ENCODE measurements around the gene TPM2. TPM values are rescaled to one million over a fixed set of nuclear protein-coding genes. Genes with fewer than 3 reads are reported as not detected.

Gene TPM2
- total and polyA plus RNA-seq, 9 of the 15 experiments (the other 6 are each of a cell fraction or from before 2014, with no cell fraction given): 0.28 to 16.1 (median 4.5) TPM

GRCh38 chr9:35732185-35732799, 42.6 kb upstream of the TPM2 start, which contains the start of the genes CREB3 and TLN1 (continued):
- TF ChIP-seq SMARCC2 (IDR thresholded peaks at IDR 0.05; ENCODE audit: low read depth) (no peak), U2AF1 (optimal IDR thresholded peaks at IDR 0.05; ENCODE audit: low read depth, low read length) (peak; percentile 93), MAZ (CRISPR knock-in tag; conservative IDR thresholded peaks at IDR 0.05 in 1 of 2, IDR thresholded peaks at IDR 0.05 in 1 of 2) (peak; percentile 98 to 99), SAP30 (IDR thresholded peaks at IDR 0.05; ENCODE audit: borderline replicate concordance, insufficient read depth, low read depth, low read length, poor library complexity, severe bottlenecking) (peak; percentile 68), ARID4B (CRISPR knock-in tag; IDR thresholded peaks at IDR 0.05) (peak; percentile 80), TCF7L2 (IDR thresholded peaks at IDR 0.05; ENCODE audit: low read depth, low read length) (no peak), ZNF785 (CRISPR knock-in tag; IDR thresholded peaks at IDR 0.05) (no peak), PRDM10 (IDR thresholded peaks at IDR 0.05; ENCODE audit: partially characterized antibody) (peak; percentile 23), ESRRA (IDR thresholded peaks at IDR 0.05; ENCODE audit: borderline replicate concordance, low read depth) (peak; percentile 85), NFIX (CRISPR knock-in tag; IDR thresholded peaks at IDR 0.05; ENCODE audit: low read depth) (no peak), RBM15 (IDR thresholded peaks at IDR 0.05; ENCODE audit: insufficient read depth, low read length) (no peak), RBFOX2 (IDR thresholded peaks at IDR 0.05; ENCODE audit: low read depth, low read length) (peak; percentile 92), CBFB (CRISPR knock-in tag; IDR thresholded peaks at IDR 0.05) (no peak), MYC (IDR thresholded peaks at IDR 0.05; ENCODE audit: low read depth, low read length) (peak; percentile 57), MYC (CRISPR knock-in tag; IDR thresholded peaks at IDR 0.05; ENCODE audit: borderline replicate concordance, low read depth) (no peak), CREB3L1 (IDR thresholded peaks at IDR 0.05; ENCODE audit: borderline replicate concordance, low read depth) (peak; percentile 98)
